ENCODE results near the gene NIT1. TPM values are rescaled to one million over a fixed set of nuclear protein-coding genes. Genes with fewer than 3 reads are reported as not detected.

The NIT1 gene
- total and polyA plus RNA-seq, 9 of the 15 experiments (the other 6 are each of a cell fraction or from before 2014, with no cell fraction given): 18.4 to 76.0 (median 33.7) TPM

DNA sequence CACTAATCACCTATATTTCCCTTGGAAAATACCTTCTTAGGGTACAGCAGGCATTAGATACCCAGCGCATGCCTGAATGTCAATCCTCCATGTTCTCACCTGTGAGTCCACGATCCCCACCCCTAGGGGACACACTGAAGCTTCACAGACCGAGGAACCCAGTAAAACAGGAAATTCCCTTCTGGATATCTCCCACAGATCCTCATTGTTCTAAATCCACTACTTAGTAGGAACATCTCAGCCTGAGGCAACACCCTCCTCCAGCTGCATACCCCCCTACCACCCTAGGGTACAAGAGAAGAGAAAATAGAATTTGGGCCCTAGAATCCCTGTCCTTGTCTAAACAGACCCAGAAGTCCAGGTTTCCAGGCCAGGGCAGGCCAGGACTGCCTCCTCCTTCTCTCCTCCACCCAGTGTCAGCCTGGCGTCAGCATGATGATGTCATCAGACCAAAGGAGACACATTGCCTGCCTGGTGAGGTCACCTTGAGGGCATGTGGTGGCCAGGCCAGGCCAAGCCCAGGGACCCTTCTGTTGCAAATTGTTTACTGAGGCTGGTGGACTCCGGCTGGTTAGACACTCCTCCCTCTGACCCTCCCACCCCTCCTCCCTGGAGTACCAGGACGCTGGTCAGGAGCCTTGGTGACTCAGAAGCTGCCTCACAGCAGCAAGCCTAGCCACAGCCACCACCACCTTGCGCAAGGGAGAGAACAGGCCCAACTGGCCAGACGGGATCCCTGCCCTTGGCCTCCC lies 34.7 kb upstream of the NIT1 start (continued):
- TF ChIP-seq BRF2 (IDR thresholded peaks at IDR 0.05; ENCODE audit: borderline replicate concordance, insufficient read depth, insufficient read length) (no peak), FOXJ2 (tag; IDR thresholded peaks at IDR 0.05) (no peak), PCBP1 (IDR thresholded peaks at IDR 0.05; ENCODE audit: low read depth, low read length, poor library complexity, severe bottlenecking) (no peak), CBX5 (IDR thresholded peaks at IDR 0.05; ENCODE audit: borderline replicate concordance, low read depth) (no peak), RBM22 (IDR thresholded peaks at IDR 0.05; ENCODE audit: low read depth, low read length, poor library complexity, severe bottlenecking) (no peak), MAZ (CRISPR knock-in tag; conservative IDR thresholded peaks at IDR 0.05 in 1 of 2, IDR thresholded peaks at IDR 0.05 in 1 of 2) (peak; percentile 38 to 46; a peak in 2 of 4 replicates), IRF2 (CRISPR knock-in tag; IDR thresholded peaks at IDR 0.05) (no peak), ZNF3 (CRISPR knock-in tag; IDR thresholded peaks at IDR 0.05) (no peak), ZNF76 (CRISPR knock-in tag; IDR thresholded peaks at IDR 0.05; ENCODE audit: borderline replicate concordance) (no peak), ZBTB5 (IDR thresholded peaks at IDR 0.05) (no peak), ARID1B (IDR thresholded peaks at IDR 0.05) (peak; percentile 66), ZBTB8A (IDR thresholded peaks at IDR 0.05; ENCODE audit: partially characterized antibody) (no peak), KDM1A (IDR thresholded peaks at IDR 0.05) (no peak), ZNF274 (IDR thresholded peaks at IDR 0.05; ENCODE audit: borderline replicate concordance, low read depth, low read length) (no peak), HLTF (IDR thresholded peaks at IDR 0.05) (no peak), RFX1 (IDR thresholded peaks at IDR 0.05) (no peak), EWSR1 (IDR thresholded peaks at IDR 0.05; ENCODE audit: borderline replicate concordance, low read depth, partially characterized antibody) (no peak), CHD2 (IDR thresholded peaks at IDR 0.05; ENCODE audit: low read depth, low read length) (no peak), FOXK1 (CRISPR knock-in tag; IDR thresholded peaks at IDR 0.05; ENCODE audit: borderline replicate concordance) (no peak), ZKSCAN8 (CRISPR knock-in tag; IDR thresholded peaks at IDR 0.05) (no peak)
- TF ChIP-seq, protein P1, sequence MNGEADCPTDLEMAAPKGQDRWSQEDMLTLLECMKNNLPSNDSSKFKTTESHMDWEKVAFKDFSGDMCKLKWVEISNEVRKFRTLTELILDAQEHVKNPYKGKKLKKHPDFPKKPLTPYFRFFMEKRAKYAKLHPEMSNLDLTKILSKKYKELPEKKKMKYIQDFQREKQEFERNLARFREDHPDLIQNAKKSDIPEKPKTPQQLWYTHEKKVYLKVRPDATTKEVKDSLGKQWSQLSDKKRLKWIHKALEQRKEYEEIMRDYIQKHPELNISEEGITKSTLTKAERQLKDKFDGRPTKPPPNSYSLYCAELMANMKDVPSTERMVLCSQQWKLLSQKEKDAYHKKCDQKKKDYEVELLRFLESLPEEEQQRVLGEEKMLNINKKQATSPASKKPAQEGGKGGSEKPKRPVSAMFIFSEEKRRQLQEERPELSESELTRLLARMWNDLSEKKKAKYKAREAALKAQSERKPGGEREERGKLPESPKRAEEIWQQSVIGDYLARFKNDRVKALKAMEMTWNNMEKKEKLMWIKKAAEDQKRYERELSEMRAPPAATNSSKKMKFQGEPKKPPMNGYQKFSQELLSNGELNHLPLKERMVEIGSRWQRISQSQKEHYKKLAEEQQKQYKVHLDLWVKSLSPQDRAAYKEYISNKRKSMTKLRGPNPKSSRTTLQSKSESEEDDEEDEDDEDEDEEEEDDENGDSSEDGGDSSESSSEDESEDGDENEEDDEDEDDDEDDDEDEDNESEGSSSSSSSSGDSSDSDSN (IDR thresholded peaks at IDR 0.05; ENCODE audit: borderline replicate concordance in 1 of 2, low read depth in 2 of 2, low read length in 2 of 2): no peak

Measured in K562 (cell line).